DND-41 (cell line): ENCODE results near the gene KCNJ1.

Experiments
- CTCF ChIP-seq: IDR thresholded peaks from 2 replicates; pipeline ENCODE4 v1.5.1; 2012; ENCODE audit warnings: borderline replicate concordance, low read length, moderate library complexity, mild to moderate bottlenecking; ENCODE audit not compliant: poor library complexity, severe bottlenecking; ENCODE audit errors: extremely low read depth
- EZH2 ChIP-seq: IDR thresholded peaks from 3 replicates; pipeline ENCODE4 v1.6.1; 2012; ENCODE audit warnings: borderline replicate concordance, low read depth, mild to moderate bottlenecking, moderate library complexity, low read length, inconsistent platforms; ENCODE audit not compliant: severe bottlenecking

- TF ChIP-seq CTCF (no peak), EZH2 (no peak)
Observed at GRCh38 chr11:128830290-128831173, 36.6 kb downstream of the KCNJ1 start.
